ENCODE data around the gene ASCC3. TPM values are rescaled to one million over a fixed set of nuclear protein-coding genes. Genes with fewer than 3 reads are reported as not detected.

The ASCC3 gene
- total RNA-seq, 1 experiment from 2014 or later: 48.2 TPM

GRCh38 chr6:100614386-100614785 is 266.7 kb downstream of the ASCC3 start:
- no peak for TF ChIP-seq CTCF (IDR thresholded peaks at IDR 0.05; ENCODE audit: insufficient read depth in 1 of 2, low read depth in 1 of 2, low read length in 1 of 2, severe bottlenecking in 1 of 2, unreplicated experiment in 1 of 2)
- CTCF ChIA-PET: no interaction called here
- Histone ChIP-seq H3K9me3 (no peaks in the 10 kb centered on the region), H3K4me3 (ENCODE audit: low read depth, low read length) (no peak overlapping the region), H3K36me3 (ENCODE audit: control insufficient read depth, insufficient read depth, low read length) (no peaks in the 10 kb centered on the region), H3K27me3 (replicated peaks; ENCODE audit: control insufficient read depth, insufficient read depth, low read length) (no peaks in the 10 kb centered on the region), H3K4me1 (no peaks in the 10 kb centered on the region)
- Mint-ChIP-seq H3K4me3 (ENCODE audit: unreplicated experiment) (no peak overlapping the region), H3K27me3 (ENCODE audit: insufficient read depth, unreplicated experiment) (no peaks in the 10 kb centered on the region), H3K27ac (ENCODE audit: unreplicated experiment) (no peak overlapping the region), H3K4me1 (ENCODE audit: low read depth, unreplicated experiment) (no peaks in the 10 kb centered on the region), H3K9me3 (ENCODE audit: unreplicated experiment) (no peaks in the 10 kb centered on the region), H3K36me3 (ENCODE audit: insufficient read depth, unreplicated experiment) (peaks cover 11% of the 10 kb centered on the region)
- POLR2A ChIA-PET: no interaction called here
- no peak for DNase-seq
- BruUV-seq (replicated peaks): no TSS peak
- intact Hi-C loops (cut with micrococcal nuclease; ENCODE audit: unreplicated experiment): no loop called here

- no peaks in the 10 kb centered on the region for H3K9me3 Mint-ChIP-seq (ENCODE audit: unreplicated experiment)
- POLR2A ChIA-PET: no interaction called here
These were observed 267.5 kb downstream of the ASCC3 start for GRCh38 chr6:100613656-100614055.

GRCh38 chr6:100612094-100612493 is 269.0 kb downstream of the ASCC3 start:
- ChIA-PET POLR2A (no interaction called here), CTCF (no interaction called here)
- H3K36me3 Mint-ChIP-seq (ENCODE audit: insufficient read depth, unreplicated experiment): peaks cover 6% of the 10 kb centered on the region
- no peak overlapping the region for H3K4me3 Mint-ChIP-seq (ENCODE audit: unreplicated experiment)
- Histone ChIP-seq H3K27me3 (replicated peaks; ENCODE audit: control insufficient read depth, insufficient read depth, low read length) (no peaks in the 10 kb centered on the region), H3K4me3 (ENCODE audit: low read depth, low read length) (no peak overlapping the region), H3K36me3 (ENCODE audit: control insufficient read depth, insufficient read depth, low read length) (no peaks in the 10 kb centered on the region), H3K4me1 (no peaks in the 10 kb centered on the region), H3K9me3 (no peaks in the 10 kb centered on the region)
- intact Hi-C loops (cut with micrococcal nuclease; ENCODE audit: unreplicated experiment): no loop called here
- H3K27ac Mint-ChIP-seq (ENCODE audit: unreplicated experiment): no peak overlapping the region
- no peaks in the 10 kb centered on the region for H3K9me3 Mint-ChIP-seq (ENCODE audit: unreplicated experiment)
- no peaks in the 10 kb centered on the region for H3K27me3 Mint-ChIP-seq (ENCODE audit: insufficient read depth, unreplicated experiment)
- no peaks in the 10 kb centered on the region for H3K4me1 Mint-ChIP-seq (ENCODE audit: low read depth, unreplicated experiment)
- no peak for TF ChIP-seq CTCF (IDR thresholded peaks at IDR 0.05; ENCODE audit: insufficient read depth in 1 of 2, low read depth in 1 of 2, low read length in 1 of 2, severe bottlenecking in 1 of 2, unreplicated experiment in 1 of 2)
- DNase-seq: no peak
- BruUV-seq (replicated peaks): no TSS peak

More at GRCh38 chr6:100613656-100614055, 267.5 kb downstream of the ASCC3 start:
- no peak for DNase-seq
- H3K27ac Mint-ChIP-seq (ENCODE audit: unreplicated experiment): no peak overlapping the region
- no peak overlapping the region for H3K4me3 ChIP-seq (ENCODE audit: low read depth, low read length)
- intact Hi-C loops (cut with micrococcal nuclease; ENCODE audit: unreplicated experiment): no loop called here
- CTCF ChIA-PET: no interaction called here
- H3K27me3 Mint-ChIP-seq (ENCODE audit: insufficient read depth, unreplicated experiment): no peaks in the 10 kb centered on the region
- no peaks in the 10 kb centered on the region for H3K36me3 ChIP-seq (ENCODE audit: control insufficient read depth, insufficient read depth, low read length)
- no peak overlapping the region for H3K4me3 Mint-ChIP-seq (ENCODE audit: unreplicated experiment)
- no TSS peak for BruUV-seq (replicated peaks)
- H3K4me1 Mint-ChIP-seq (ENCODE audit: low read depth, unreplicated experiment): no peaks in the 10 kb centered on the region
- no peak for TF ChIP-seq CTCF (IDR thresholded peaks at IDR 0.05; ENCODE audit: insufficient read depth in 1 of 2, low read depth in 1 of 2, low read length in 1 of 2, severe bottlenecking in 1 of 2, unreplicated experiment in 1 of 2)
- no peaks in the 10 kb centered on the region for H3K27me3 ChIP-seq (replicated peaks; ENCODE audit: control insufficient read depth, insufficient read depth, low read length)
- no peaks in the 10 kb centered on the region for H3K4me1 ChIP-seq
- H3K36me3 Mint-ChIP-seq (ENCODE audit: insufficient read depth, unreplicated experiment): peaks cover 11% of the 10 kb centered on the region
- no peaks in the 10 kb centered on the region for H3K9me3 ChIP-seq

Measured in Caco-2 (cell line).